GM04503 (cell line): ENCODE measurements around the gene TUBB4A.

Experiments
- DNase-seq: peaks from one replicate; pipeline ENCODE4 v3.0.0-alpha.2; 2012; ENCODE audit warnings: low read depth

Gene TUBB4A

DNA sequence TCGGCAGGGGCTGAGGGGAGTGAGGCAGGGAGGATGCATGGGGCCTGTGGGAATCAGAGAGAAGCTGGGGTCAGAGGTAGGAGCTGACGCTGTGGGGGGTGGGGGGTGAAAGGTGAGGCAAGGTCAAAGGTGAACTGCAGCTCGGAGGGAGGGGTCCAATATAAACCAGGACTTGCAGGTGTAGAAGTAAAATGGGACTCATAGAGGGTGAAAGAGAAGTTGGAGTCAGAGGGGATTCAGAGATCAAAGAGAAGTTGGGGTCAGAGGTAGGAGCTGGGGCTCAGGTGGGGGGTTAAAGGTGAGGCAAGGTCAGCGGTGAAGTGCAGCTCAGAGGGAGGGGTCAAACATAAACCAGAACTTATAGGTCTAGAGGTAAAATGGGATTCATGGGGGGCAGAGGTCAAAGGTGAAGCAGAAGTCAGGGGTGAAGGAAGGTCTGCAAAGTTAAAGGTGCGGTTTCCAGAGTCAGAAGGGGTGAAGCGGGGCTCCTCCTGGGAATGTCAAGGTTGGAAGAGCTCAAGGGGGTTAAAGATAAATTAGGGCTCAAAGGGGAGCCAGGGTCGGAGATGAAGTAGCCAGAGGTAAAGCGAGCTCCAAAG lies 7.6 kb downstream of the TUBB4A start:
- DNase-seq, result no peak

DNA sequence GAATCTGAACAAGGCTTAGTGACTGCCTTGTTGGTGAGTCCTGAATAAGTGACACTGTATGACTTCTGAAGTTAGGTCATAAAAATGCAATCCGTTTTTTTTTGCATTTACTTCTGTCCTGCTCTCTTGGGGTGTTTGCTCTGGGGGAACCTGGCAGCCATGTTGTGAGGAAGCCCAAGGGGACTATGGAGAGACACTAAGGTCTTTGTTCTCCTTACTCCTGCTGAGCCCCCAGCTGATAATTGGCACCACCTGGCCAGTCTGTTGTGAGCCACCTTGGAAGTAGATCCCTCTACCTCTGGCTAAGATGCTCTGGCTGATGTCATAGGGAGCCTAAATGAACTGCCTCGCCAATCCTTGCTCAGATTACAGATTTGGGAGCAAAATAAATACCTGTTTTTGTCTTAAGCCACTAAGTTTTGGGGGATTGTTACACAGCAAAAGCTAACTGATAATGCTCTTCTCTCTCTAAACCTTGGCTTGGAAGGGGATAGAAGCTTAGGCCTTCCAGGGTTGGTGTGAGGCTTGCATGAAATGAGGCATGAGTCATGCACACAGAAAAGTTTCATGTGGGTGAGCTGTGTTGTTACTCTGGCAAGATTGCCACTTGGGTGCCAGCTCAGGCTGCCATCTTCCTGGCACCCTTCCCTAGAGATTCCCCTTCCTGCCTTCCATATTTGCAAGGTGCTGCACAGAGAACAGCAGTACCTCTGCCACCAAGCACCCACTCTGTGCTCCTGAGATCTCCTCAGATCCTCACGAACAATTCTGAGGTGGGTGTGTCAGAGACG lies 10.1 kb downstream of the TUBB4A start:
- DNase-seq, result no peak

DNA sequence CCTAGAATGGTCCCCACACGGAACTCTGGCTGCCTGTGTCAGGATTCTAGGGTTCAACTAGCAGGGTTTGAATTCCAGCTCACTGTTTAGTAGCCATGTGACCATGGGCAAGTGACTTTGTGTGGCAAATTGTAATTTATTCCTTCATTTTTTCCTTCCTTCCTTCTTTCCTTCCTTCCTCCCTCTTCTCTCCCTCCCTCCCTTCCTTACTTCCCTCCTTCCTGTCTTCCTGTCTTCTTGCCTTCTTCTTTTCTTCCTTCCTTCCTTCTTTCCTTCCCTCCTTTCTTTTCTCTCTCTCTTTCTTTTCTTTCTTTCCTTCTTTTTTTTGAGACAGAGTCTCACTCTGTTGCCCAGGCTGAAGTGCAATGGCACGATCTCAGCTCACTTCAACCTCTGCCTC lies 12.0 kb downstream of the TUBB4A start:
- no peak for DNase-seq

DNA sequence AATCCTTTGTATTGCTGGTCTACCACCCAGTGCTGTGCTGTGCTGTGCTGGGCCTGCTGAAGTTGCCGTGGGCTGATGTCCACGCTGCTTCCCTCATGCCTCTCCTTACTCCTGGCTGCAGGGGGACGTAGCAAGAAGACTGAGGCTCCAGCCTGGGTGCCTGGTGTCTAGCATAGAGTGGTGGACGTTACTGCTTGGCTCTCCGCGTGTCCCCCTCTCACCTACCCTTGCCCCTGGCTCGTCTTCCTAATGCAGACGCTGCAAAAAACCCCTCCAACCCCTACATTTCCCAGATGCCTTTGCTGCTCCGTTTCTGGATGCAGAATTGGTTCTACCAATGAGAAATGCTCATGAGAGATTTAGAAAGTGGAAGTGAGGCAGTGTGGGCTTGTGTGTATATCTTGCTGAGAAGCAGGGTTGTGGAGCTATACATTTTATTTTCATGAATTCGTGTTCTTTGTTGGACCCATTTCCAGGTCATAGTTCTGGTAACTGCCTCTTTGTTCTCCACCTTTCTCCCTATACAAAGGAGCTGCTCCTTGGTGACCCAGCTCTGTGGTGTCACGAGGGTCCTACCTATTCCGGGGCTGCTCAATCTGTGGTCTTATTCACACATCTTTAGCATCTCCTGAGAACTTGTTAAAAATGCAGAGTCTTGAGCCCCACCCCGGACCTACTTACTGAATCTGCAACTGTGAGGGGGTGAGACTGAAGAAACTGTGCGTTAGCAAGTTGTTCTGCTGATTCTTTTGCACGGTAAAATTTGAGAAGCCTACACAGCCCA lies 12.6 kb downstream of the TUBB4A start:
- no peak for DNase-seq

DNA sequence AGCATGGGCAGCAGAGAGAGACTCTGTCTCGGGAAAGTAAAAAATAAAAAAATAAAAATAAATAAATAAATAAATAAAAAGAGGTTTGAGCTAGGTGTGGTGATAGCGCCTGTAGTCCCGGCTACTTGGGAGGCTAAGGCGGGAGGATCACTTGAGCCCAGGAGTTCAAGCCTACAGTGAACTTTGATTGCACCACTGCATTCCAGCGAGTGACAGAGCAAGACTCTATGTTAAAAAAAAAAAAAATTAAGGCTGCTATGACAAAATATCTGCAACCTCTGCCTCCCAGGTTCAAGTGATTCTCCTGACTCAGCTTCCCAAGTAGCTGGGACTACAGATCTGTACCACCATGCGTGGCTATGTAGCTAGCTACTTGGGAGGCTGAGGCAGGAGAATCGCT lies 17.3 kb downstream of the TUBB4A start:
- DNase-seq, result no peak

DNA sequence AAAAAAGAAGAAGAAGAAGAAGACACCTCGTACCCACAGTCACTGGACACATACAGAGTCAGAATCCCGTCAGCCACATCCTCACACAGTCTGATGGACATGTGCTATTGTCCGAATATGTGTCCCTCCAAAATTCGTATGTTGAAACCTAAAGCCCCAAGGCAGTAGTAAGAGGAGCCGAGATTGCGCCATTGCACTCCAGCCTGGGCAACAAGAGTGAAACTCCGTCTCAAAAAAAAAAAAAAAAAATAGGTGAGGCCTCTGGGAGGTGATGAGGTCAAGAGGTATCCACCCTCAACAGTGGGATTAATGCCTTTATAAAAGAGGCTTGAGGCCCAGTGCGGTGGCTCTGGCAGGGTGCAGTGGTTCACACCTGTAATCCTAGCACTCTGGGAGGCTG lies 17.9 kb downstream of the TUBB4A start:
- DNase-seq, result no peak

DNA sequence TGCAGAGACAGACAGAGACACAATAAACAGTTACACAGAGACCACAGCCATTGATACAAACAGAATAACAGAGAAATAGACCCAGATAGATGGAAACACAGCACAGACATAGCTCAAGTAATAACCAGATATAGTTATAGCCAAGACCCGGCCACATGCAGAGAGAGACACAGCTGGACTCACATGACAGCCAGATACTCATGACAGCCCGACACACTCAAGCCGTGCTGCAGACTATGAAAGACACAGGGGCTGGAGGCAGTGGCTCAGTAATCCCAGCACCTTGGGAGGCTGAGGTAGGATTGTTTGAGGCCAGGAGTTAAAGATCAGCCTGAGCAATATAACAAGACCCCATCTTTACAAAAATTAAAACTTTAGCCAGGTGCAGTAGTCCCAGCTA lies 18.9 kb downstream of the TUBB4A start:
- DNase-seq, result no peak

DNA sequence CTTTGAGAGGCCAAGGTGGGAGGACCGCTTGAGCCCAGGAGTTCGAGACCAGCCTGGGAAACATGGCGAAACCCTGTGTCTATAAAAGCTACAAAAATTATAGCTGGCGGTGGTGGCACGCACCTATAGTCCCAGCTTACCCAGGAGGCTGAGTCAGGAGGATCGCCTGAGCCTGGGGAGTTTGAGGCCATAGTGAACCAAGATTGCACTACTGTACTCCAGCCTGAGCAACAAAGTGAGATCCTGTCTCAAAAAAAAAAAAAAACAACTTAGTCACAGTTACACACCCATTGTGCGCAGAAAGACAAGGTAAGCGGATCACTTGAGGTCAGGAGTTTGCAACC lies 19.8 kb downstream of the TUBB4A start:
- DNase-seq, result no peak

DNA sequence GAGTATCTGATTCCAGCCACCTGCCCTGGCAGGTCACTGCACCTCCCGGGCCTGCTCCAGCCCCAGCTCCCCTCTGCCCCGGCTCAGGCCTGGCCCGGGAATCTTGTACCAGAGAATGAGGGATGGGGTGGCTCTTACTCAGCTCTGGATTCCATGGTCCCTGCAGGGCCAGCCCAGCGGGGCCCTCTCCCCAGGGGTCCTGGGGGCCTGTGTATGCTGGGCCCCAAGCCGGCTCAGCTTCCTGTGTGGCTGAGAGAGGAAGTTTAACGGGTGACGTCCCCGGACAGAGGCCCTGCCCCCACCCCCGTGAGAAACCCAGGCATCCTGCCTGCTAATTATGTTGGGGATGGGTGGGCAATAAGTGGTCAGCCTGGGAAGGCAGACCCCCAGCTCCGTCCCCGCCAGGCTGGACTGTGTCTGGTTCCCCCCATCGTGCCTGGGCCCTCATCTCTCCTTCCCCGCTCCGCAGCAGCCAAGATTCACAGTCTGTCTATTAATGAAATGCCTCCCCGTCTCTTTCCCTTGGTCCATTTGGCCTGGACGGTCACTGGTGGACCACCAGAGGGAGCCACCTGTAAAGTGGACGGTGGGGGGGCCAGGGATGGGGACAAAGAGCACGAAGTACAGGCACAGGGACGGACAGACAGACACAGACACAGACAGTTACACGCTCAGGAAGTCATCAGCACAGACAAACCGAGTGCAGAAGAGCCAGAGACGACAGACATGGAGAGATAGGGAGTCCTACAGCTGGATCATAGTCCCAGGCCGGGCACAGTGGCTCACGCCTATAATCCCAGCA lies 20.4 kb downstream of the TUBB4A start, which contains the start of gene DENND1C:
DENND1C (minus strand) TSS at position 247 of the 802 bp plus-strand sequence; CDS start at position 155, 92 bp downstream.
- DNase-seq, result no peak

DNA sequence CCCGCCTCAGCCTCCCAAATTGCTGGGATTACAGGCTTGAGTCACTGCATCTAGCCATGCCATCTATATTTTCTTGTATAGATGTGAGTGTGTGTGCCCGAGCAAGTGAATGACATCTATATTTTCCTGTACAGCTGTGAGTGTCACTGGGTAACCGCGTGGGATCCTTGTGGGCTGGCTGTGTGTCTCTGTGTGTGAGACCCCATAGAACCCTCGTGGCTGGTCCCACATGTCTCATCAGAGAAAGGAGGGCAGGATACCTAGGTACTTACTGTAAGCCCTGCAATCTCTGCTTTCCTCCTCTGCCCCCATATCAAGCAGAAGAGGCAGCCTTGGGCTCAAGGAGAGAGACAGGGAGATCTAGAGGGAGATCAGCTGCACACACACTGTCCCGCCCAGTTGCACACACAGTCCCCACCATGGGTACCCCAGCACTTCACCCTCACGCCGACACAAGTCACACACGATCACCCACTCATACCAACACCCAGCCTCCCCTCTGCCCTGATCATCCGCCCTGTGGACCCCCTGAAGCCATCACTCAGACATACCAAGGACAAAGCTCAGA lies 21.2 kb downstream of the TUBB4A start:
- DNase-seq, result no peak

DNA sequence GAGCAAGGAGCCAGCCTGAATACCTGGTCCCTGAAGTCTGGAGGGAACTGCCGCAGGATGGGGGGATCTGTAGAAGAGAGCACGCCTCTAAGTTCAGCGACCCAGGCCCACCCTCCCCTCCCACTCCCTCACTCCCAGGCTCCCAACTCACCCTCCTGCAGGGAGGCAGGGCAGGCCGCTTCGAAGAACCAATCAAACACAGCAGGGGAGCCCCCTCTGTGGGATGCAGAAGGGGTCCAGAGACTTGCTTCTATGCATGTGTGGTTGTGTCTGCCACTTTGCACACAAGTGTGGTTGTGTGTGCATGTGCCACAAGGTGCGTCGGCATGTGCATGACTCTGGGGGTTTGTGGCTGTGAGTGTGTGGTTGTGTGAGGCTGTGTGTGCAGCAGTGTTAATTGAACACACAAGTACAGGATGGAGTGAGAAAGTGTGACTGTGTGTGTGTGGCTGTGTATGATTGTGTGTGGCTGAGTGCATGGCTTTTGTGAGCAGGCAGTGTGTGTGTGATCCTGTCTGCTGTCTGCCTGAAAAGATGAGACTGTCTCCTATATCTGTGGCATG lies 22.2 kb downstream of the TUBB4A start:
- no peak for DNase-seq

DNA sequence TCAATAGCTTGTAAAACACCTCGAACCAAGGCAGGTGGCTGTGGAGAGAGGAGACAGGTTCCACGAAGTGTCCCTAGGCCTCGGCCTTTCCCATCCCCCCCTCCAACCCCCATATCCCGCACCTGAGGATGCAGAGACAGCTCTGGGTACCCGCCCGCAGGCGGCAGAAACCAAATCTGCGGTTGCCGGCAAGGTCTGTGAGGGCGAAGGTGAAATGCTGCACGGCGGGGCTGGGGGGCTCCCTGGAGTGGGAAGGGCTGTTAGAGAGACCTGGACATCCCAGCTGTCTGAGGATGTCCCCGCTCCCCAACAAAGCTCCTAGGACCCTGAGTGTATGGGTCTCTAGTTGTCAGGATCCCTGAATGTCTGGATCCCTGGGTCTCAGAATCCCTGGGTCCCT lies 23.3 kb downstream of the TUBB4A start:
- no peak for DNase-seq

DNA sequence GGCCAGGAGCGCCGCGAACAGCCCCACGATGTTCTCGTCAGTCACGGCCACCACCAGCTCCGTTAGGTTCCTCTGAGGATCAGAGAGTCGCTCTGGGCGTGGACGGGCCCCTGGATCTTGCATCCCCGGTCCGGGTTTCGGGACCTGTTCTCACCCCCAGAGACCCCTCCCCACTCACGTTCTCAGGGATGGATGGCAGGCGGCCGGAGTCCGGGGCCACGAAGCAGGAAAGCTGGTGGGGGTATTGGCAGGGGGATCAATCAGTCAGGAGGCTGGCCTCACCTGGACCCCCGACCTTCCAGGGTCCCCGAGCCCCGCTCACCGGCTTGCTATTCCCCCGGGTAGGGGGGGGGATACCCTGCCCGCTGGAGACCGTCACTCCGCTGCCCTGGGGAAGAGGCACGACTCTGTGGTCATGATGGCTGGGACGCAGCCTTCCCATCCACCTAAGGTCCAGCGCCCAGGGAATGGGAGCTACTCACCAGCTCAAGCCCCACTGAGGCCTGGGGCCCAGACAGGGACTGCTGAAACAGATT lies 25.1 kb downstream of the TUBB4A start:
- DNase-seq, result no peak

DNA sequence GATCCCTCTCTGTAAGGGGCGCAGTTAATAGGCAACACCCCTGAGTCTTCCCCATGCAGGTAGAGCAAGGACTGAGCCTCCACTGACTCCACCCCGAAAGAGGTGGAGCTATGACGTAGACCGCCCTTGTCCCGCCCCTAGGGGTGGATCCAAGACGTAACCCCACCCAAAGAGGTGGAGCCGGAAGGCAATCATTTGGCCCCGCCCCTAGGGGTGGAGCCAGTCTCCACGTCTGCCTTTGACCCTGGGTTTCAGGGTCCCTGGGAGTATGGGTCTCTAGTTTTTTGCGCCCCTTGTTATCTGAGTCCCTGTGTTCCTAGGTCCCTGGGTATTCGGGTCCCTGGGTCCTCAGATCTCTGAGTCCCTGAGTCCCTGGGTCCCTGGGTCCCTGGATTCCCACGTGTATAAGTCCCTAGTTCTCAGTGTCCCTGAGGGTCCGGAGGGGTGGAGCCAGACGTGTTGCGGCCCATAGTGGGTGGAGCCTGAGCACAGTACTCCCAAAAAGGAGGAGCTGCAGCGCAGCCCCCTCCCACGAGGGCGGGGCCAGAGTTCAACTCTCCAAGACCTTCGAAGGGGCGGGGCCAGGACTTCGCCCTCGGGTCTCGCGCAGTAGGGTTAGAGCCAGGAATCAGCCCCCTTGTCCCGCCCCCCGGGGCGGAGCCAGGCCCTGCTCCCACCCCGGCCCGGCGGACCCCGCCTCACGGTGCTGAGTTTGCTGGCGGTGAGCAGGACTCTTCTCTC lies 25.8 kb downstream of the TUBB4A start:
- no peak for DNase-seq

DNA sequence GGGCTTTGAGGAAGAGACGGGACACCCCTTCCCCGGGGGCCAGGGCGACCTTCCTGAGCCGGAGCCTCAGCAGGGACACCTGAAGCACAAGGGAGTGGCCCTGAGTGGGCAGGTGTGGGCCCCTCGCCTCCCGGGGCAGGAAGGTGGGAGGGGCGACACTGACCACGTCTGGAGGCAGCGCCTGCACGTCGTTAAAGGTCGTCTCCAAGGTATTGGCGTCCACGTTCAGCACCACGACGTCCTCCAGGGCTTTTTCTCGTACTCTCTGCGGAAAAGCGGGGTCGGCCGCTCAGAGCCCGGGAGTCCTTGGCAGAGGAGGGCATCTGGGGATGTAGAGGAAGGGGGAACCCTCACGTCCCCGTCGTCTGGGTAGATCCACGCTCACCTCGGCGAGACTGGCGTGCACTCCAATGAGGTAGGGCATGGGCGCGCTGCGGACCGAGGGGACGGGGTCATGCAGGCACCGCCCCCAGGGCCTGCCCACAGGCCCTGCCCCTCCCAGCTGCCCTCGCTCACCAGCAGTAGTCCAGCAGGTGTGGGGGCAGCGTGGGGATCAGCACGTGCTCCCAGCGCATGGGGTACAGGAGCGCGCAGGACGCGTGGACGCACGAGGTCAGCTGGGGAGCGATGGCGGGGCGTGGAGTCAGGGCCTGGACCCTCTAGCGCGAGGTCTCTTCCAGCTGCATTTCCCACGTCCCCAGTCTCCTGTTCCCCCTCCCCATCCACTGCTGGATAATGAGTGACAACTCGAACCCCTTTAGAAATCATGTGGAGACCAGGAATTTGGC lies 26.6 kb downstream of the TUBB4A start:
- DNase-seq, result no peak

DNA sequence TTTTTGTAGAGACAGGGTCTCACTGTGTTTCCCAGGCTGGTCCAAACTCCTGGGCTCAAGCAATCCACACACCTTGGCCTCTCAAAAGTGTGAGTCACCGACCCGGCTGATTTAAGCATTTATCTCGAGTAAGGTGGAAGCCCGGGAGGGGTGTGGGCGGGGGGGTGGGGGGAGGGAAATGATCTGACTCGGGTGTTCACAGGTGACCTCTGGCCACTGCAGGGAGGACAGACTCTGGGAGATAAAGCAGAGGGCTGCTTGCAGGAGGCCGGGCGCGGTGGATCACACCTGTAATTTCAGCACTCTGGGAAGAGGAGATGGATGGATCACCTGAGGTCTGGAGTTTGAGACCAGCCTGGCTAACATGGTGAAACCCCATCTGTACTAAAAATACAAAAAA lies 28.5 kb downstream of the TUBB4A start:
- no peak for DNase-seq

DNA sequence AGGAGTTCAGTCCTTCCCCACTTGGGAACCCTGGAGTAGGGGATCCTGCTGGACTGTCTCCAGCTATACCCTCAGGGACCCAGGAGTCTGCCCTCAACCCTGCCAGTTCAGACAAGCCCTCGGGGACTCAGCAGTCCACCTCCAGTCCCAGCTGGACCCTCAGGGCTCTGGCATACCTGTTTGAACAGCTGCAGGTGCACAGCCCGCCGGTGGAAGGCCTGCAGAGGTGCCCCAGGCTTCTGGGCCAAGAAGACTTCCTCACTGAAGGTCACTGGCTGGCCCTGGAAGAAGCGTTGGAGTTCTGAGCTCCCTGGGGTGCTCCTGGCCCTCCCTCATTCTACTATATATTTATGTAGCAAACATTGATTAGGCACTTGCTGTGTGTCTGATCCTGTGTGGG lies 29.4 kb downstream of the TUBB4A start:
- no peak for DNase-seq

DNA sequence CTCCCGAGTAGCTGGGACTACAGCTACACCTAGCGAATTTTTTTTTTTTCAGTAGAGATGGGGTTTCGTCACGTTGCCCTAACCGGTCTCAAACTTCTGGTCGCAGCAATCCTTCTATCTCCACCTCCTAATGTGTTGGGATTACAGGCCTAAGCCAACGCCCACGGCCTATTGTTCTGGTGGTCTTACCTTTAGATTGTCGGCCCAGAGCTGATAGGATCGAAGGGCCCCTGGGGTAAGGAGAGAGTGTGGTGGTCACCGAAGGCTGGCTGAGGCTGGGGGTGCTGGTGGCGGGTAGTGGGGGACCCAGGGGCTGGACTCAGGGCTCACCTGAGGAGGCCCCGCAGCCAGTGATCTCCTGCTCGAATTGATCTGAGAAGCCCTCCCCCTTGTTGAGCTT lies 31.0 kb downstream of the TUBB4A start:
- no peak for DNase-seq

DNA sequence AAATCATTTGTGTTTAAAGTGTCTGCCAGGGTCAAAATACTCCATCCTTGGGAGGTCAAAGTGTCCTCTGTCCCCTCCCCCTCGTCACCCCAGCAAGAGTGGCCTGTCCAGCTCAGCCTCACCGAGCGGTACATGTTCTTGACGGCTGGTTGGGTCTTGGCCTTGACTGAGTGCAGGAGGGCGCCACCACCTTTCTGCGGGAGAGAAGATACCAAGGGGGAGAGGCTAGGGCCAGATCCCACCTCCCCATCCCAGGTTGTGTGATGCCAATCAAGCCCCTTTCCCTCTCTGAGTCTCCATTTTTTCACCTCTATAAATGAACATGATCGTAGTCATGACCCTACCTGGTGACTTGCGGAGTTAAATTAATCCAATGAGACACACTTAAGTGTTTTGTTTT lies 31.9 kb downstream of the TUBB4A start:
- no peak for DNase-seq

DNA sequence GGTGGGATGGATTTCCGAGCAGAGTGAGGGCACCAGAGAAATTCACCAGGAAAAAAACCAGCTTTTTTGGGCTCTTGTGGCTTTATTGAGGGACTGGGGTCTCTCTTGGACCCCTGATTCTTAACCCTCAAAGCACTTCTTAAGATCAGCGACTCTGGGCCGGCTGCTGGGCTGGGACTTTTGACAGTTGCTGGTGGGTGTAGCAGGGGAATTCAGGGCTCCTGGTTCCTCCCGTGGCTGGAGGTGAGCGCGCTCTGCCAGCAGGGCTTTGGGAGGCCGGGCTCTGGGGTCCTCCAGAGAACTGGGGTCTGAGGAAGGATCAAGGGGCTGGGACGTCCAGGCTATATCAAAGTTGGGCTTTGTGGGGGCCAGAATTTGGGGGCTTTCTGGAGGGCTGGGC lies 34.7 kb downstream of the TUBB4A start:
- DNase-seq, result no peak
